NCI-H69 (cell line): Measurements from ENCODE around the gene ATP4B.
"Not testable (repeated sequence)": the region's sequence is repeated elsewhere in the genome, so short reads cannot be mapped to it uniquely, and the experiment has no call there.

Experiments
- DNase-seq: peaks from one replicate; lab custom pipeline; 2025; lab: John Stamatoyannopoulos, UW

Gene ATP4B

DNA sequence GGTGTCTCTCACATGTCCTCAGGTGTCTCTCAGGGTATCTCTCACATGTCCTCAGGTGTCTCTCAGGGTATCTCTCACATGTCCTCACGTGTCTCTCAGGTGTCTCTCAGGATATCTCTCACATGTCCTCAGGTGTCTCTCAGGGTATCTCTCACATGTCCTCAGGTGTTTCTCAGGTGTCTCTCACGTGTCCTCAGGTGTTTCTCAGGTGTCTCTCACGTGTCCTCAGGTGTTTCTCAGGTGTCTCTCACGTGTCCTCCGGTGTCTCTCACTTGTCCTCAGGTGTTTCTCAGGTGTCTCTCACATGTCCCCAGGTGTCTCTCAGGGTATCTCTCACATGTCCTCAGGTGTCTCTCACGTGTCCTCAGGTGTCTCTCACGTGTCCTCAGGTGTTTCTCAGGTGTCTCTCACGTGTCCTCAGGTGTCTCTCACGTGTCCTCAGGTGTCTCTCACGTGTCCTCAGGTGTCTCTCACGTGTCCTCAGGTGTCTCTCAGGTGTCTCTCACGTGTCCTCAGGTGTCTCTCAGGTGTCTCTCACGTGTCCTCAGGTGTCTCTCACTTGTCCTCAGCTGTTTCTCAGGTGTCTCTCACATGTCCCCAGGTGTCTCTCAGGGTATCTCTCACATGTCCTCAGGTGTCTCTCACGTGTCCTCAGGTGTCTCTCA lies 33.2 kb downstream of the ATP4B start:
- DNase-seq = not testable (repeated sequence)

- no peak for DNase-seq
These were observed 33.8 kb downstream of the ATP4B start for GRCh38 chr13:113624235-113624587.

DNA sequence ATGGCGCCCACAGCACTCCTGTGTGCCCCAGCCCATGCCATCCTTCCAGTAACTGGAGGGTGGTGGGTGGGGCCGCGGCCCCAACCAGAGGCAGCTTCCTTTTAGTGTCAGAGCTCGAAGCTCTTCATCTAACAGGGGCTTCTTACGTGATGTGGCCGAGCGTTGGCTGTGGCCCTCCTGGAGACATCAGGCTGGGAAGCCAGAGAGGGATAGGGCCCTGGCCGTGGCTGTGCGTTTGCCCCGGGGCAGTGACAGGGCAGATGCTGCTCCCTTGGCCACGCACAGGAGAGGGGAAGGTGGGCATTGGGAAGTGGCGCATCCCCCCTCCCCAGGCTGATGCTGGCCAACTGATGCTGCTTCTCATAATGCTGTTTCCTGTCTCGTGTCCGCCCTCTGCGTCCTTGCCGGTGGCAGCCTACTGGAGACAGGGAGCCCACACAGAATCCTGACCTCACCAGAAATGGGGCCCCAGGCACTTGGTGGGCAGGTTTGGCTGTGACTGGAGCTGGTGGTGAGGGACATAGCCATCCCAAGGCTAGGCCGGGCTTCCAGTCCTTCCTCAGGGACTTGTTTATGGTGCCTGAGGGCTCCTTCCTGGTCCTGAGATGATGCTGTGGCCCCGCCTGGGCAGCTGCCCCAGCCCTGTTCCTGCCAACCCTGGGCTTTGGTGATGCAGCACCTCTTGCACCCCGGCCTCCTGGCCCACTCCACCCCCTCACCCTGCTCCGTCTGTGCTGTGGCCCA lies 34.3 kb downstream of the ATP4B start:
- DNase-seq = no peak

GRCh38 chr13:113622791-113623490 lies 35.1 kb downstream of the ATP4B start:
- DNase-seq = no peak

DNA sequence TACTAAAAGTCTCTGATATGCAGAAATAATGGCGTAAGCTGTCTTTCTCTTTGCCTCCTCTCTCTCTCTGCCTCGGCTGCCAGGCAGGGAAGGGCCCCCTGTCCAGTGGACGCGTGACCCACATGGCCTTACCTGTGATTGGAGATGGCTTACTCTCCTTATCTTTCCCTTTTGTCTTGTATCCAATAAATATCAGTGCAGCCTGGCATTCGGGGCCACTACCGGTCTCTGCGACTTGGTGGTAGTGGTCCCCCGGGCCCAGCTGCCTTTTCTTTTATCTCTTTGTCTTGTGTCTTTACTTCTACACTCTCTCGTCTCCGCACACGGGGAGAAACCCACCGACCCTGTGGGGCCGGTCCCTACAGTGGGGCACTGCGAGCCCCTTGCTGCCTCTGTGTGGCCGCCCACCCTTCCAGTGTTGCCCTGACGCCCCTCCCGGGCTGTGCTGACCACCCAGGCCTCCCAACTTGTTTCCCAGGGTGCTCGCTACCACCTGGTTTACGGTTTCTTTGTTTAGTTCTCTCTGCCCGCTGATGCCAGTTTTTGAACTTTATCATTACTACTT lies 35.9 kb downstream of the ATP4B start:
- not testable (repeated sequence) for DNase-seq

DNA sequence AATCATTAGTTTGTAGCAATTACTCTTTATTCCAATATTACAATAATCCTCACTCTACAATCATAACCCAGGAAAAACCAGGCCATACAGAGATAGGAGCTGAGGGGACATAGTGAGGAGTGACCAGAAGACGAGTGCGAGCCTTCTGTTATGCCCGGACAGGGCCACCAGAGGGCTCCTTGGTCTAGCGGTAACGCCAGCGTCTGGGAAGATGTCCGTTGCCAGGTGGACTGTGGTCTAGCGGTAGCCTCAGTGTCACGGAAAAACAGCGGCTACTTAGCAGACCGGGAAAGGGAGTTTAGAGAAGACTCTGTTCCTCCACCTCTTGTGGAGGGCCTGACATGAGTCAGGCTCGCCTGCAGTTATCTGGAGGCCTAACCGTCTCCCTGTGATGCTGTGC lies 36.5 kb downstream of the ATP4B start:
- peak; percentile 32 for DNase-seq

- no peak for DNase-seq
These were observed 37.0 kb downstream of the ATP4B start for GRCh38 chr13:113621046-113621445.

DNA sequence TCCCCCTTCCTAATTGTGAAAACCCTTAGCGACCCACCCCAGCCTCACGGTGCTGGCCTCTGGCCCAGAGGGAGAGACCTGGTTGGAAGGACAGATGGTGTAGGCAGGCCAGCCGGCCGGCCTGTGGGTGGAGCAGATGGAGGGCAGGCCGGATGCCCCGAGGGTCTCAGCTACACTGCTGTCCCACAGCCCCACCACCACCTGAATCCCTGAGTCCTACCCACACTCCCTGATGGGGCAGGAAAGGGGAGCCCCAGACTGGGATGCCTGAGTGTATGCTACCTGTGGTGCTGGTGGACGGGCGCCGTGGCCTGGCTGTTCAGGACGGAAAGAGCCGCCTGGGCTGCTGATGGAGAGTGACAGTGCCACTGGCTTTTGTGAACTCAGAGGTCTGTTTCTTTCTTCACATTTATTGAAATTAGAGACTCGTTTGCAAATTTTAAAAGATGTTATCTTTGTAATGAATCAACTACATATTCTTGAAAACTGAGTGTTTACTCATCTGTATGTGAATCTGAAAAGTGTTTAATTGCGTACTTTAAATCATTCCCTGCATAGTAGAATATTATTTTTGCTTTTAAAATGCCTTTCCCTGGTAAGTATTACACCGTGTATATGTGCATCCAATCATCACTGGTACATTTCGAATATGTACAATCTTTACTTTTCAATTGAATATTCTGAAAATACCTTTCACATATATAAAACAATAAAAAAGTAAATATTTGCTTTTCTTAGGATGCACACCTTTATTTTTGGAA lies 37.8 kb downstream of the ATP4B start:
- peak; percentile 55 for DNase-seq

GRCh38 chr13:113618455-113618854 lies 39.5 kb downstream of the ATP4B start:
- DNase-seq = peak; percentile 51

GRCh38 chr13:113617961-113618360 lies 40.0 kb downstream of the ATP4B start:
- no peak for DNase-seq

DNA sequence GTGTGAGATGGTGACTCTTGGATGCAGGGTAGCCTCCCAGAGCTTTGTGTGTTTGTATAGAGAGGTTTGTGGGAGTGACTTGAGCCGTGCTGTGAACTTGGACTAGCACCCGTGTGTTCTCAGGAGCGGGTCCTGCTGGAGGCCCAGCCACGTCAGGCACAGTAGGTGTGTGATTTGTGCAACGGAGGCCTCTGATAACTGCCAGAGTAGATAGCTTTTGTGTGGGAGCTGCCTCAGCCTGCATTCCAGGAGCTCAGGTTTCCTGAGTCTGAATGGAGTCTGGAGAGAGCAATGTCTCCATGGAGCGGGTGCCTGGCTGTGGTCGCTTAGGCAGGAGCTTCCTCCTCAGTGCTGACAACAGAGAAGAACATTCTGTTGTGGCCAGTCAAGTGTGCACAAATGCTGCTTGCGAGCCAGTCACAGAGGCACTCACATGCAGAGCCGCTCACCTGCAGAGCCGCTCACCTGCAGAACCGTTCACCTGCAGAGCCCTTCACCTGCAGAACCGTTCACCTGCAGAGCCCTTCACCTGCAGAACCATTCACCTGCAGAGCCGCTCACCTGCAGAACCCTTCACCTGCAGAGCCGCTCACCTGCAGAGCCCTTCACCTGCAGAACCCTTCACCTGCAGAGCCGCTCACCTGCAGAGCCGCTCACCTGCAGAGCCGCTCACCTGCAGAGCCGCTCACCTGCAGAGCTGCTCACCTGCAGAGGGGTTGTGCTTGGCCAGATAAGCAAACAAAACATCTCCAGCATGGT lies 40.8 kb downstream of the ATP4B start:
- peak; percentile 83 for DNase-seq

DNA sequence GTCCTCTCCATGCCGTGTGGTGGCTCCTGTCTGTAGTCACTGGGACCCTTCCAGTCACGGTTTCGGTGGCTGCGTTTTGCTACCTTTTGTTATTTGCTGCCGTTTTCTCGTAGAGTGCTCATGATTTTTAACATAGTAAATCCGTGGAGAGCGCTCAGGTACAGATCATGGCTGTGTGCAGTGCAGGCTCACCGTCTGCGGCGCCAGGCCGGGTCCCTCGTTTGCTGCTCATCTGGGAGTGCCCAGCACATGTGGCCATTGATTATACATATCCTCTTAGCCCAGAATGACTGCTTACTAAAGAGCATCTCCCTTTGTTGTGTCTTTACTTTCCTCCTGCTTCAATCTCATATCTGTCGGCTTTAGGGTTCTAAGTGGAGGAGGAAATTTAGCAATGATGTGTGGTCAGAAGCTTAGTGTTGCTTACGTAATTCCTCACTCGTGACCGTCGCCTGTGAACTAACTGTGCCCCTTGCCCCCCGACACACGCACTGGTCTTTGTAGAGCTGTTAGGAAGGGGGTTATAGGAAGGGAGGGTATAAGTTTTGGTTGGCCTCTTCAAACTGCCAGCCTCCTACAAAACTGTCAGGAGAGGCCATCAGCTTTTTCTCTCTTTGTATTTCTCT lies 41.6 kb downstream of the ATP4B start:
- no peak for DNase-seq

DNA sequence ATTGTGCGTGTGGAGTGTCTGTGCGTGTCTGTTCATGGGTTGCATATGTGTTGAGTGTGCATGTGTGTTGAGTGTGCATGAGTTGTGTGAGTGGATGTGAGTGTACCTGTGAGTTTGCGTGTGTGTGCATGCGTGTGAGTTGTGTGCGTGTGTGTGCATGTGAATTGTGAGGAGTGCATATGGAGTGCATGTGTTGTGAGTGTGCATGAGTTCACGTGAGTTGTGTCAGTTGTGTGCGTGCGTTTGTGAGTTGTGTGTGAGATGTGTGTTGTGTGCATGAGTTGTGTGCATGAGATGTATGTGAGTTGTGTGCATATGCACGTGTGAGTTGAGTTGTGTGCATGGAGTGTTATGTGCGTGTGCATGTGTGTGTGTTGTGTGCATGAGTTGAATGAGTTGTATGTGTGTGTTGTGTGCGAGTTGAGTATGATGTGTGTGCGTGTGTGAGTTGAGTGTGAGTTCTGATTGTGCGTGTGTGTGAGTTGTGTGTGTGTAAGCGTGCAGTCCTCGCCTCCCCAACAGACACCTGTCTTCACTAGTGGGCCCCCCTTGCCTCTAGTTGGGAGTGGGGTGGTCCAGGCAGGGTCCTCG lies 44.1 kb downstream of the ATP4B start:
- no peak for DNase-seq

GRCh38 chr13:113612607-113613006 lies 45.4 kb downstream of the ATP4B start:
- DNase-seq = no peak

GRCh38 chr13:113611996-113612395 lies 46.0 kb downstream of the ATP4B start:
- DNase-seq = no peak

DNA sequence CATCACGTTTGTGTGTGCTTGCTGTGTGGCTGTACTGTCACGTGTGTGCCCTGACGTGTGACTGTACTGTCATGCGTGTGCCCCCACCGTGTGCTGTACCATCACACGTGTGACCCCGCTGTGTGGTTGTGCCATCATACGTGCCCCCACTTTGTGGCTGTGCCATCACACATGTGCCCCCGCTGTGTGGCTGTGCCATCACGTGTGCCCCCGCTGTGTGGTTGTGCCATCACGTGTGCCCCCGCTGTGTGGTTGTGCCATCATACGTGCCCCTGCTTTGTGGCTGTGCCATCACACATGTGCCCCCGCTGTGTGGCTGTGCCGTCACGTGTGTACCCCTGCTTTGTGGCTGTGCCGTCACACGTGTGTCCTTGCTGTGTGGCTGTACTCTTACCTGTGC lies 47.7 kb downstream of the ATP4B start:
- no peak for DNase-seq

GRCh38 chr13:113609616-113610015 lies 48.4 kb downstream of the ATP4B start:
- DNase-seq = no peak

GRCh38 chr13:113608967-113609533 lies 48.9 kb downstream of the ATP4B start:
- DNase-seq = no peak

- DNase-seq = no peak
These were observed 49.9 kb downstream of the ATP4B start for GRCh38 chr13:113607889-113608635.
